Esophagus squamous epithelium (tissue), 5 donors: Measurements from ENCODE around the gene PZP. TPM values are rescaled to one million over a fixed set of nuclear protein-coding genes. Genes with fewer than 3 reads are reported as not detected.

ENCODE experiments used
- DNase-seq: peaks from one replicate; lab custom pipeline; 2025; lab: John Stamatoyannopoulos, UW
- H3K27ac ChIP-seq, 4 donors: fragments of 200-600 bp; sonication (generic); one replicate each; pipeline ENCODE4 v1.5.1; 2016 to 2019; ENCODE audit warnings: mild to moderate bottlenecking in 1 of 4
- H3K27me3 ChIP-seq, 4 donors: fragments of 200-600 bp; sonication (generic); 1 replicate in 3 of 4; 2 replicates in 1 of 4; pipeline versions ENCODE4 v1.5.1 to v1.6.0; 2017 to 2021; ENCODE audit warnings: antibody characterized with exemption in 1 of 4
- H3K36me3 ChIP-seq, 3 donors: fragments of 200-600 bp; sonication (generic); one replicate each; pipeline ENCODE4 v1.5.1; 2016 to 2019
- H3K4me1 ChIP-seq, 3 donors: fragments of 200-600 bp; sonication (generic); one replicate each; pipeline ENCODE4 v1.5.1; 2017 to 2019
- H3K4me3 ChIP-seq, 4 donors: fragments of 200-600 bp; sonication (generic); 1 replicate in 3 of 4; 2 replicates in 1 of 4; pipeline ENCODE4 v1.5.1; 2016 to 2019; ENCODE audit warnings: mild to moderate bottlenecking in 2 of 4, moderate library complexity in 1 of 4
- H3K9me3 ChIP-seq, 3 donors: fragments of 200-600 bp; sonication (generic); one replicate each; pipeline ENCODE4 v1.5.1; 2016 to 2019
- POLR2A ChIP-seq, 4 donors: fragments of 450-650 bp; IDR thresholded peaks; one replicate each; pipeline ENCODE4 v1.6.1; 2017; ENCODE audit warnings: antibody characterized with exemption in 4 of 4, mild to moderate bottlenecking in 4 of 4, moderate library complexity in 3 of 4
- WGBS, 2 donors: methylation state at CpG; one replicate each; pipeline ENCODE4 v1.1.5; 2018; 5-methylcytosine and 5-hydroxymethylcytosine counted together
- intact Hi-C: fragments of 100-400 bp; cut with DNase I; formaldehyde crosslinking; loops from one replicate; pipeline ENCODE4 v1.15.0; 2022
- total RNA-seq, 4 donors: library from RNA; depleted of rRNA; stranded (reverse); fragments of >200 nt; gene quantifications; one replicate each; pipeline ENCODE4 v1.1.0, GENCODE V29; 2016
- TF ChIP-seq, protein P1 (sequence below), 6 experiments: fragments of 450-650 bp in 4 of 6; fragments of 200-600 bp in 2 of 6; sonication (generic) in 2 of 6; IDR thresholded peaks; one replicate each; pipeline ENCODE4 v1.5.1; 2016 to 2019; ENCODE audit warnings: antibody characterized with exemption in 6 of 6, mild to moderate bottlenecking in 4 of 6, moderate library complexity in 4 of 6
- donor health status: DM: yes; HTN: yes; CAD: no.

The PZP gene
- total RNA-seq, 4 donors from 2014 or later, result not detected

- 58 to 62% methylated on average over 5 of the region's 5 CpGs for WGBS, 2 donors
- DNase-seq, result no peak
- Histone ChIP-seq H3K9me3 (no peaks in the 10 kb centered on the region), H3K4me3 (no peak overlapping the region), H3K36me3 (peaks cover 0 to 65% (median 0%) of the 10 kb centered on the region in 3 donors), H3K27ac (peak overlapping the region in 1 of 4 donors; percentile 22), H3K27me3 (no peaks in the 10 kb centered on the region), H3K4me1 (peaks cover 0 to 6% (median 4%) of the 10 kb centered on the region in 3 donors)
- intact Hi-C loops, result no loop called here
- TF ChIP-seq, protein P1, sequence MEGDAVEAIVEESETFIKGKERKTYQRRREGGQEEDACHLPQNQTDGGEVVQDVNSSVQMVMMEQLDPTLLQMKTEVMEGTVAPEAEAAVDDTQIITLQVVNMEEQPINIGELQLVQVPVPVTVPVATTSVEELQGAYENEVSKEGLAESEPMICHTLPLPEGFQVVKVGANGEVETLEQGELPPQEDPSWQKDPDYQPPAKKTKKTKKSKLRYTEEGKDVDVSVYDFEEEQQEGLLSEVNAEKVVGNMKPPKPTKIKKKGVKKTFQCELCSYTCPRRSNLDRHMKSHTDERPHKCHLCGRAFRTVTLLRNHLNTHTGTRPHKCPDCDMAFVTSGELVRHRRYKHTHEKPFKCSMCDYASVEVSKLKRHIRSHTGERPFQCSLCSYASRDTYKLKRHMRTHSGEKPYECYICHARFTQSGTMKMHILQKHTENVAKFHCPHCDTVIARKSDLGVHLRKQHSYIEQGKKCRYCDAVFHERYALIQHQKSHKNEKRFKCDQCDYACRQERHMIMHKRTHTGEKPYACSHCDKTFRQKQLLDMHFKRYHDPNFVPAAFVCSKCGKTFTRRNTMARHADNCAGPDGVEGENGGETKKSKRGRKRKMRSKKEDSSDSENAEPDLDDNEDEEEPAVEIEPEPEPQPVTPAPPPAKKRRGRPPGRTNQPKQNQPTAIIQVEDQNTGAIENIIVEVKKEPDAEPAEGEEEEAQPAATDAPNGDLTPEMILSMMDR (IDR thresholded peaks at IDR 0.05), result no peak
- TF ChIP-seq POLR2A (IDR thresholded peaks at IDR 0.05), result no peak
These were observed 99.5 kb downstream of the PZP start for GRCh38 chr12:9108504-9109212.

- no peaks in the 10 kb centered on the region for H3K9me3 ChIP-seq
- no peak for TF ChIP-seq POLR2A (IDR thresholded peaks at IDR 0.05)
- TF ChIP-seq, protein P1 (IDR thresholded peaks at IDR 0.05), result no peak
- no peaks in the 10 kb centered on the region for H3K27me3 ChIP-seq
- no peak overlapping the region for H3K27ac ChIP-seq
- intact Hi-C loops, result no loop called here
- H3K4me1 ChIP-seq, result peaks cover 0 to 6% (median 2%) of the 10 kb centered on the region in 3 donors
- WGBS, 2 donors, result 86 to 94% methylated on average over 3 of the region's 3 CpGs
- H3K36me3 ChIP-seq, result peaks cover 0 to 74% (median 0%) of the 10 kb centered on the region in 3 donors
- DNase-seq, result no peak
- H3K4me3 ChIP-seq, result no peak overlapping the region
These were observed 100.7 kb downstream of the PZP start for GRCh38 chr12:9107542-9107873.

DNA sequence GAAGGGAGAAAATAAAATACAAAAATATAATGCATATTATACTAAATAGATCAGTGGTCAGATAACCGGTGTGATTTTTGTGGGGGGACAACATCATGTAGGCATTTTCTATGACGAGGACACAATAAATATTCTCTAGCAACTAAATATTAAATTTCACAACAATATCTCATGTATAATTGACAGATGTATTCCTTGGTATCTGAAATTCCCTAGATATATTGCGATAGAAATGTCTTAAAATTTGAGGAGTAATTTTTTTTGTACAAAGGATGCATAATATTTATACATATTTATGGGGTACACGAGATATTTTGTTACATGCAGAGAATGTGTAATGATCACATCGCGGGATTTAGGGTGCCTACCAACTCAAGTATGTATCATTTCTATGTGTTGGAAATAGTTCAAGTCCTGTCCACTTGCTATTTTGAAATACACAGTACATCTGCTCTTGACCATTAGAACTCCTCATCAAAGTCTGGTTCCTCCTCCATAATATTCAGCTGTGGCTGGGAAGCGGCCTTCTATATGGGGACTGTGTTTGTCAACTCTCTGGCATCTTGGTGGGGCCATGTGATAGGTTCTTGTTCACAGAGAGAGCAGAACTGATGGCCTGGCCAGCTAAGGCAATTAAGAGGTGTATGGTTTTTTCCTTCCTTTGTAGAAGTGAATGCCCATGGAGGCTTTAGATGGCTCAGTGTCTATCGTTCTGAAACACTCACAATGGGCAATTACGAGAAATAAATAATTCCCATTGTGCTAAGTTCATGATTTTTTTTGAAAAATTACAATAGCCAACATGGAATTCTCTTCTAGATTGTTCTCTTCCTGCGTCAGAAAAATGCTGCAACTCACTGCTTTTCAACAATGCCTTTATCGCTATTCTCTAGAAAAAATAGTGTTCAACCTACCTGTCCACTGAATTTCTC, 101.3 kb downstream of the PZP start:
- Histone ChIP-seq H3K4me1 (no peaks in the 10 kb centered on the region), H3K36me3 (peaks cover 0 to 81% (median 0%) of the 10 kb centered on the region in 3 donors), H3K27me3 (no peaks in the 10 kb centered on the region), H3K4me3 (no peak overlapping the region), H3K27ac (no peak overlapping the region), H3K9me3 (no peaks in the 10 kb centered on the region)
- WGBS, 2 donors, result 87 to 93% methylated on average over 11 of the region's 11 CpGs
- intact Hi-C loops, result no loop called here
- TF ChIP-seq POLR2A (IDR thresholded peaks at IDR 0.05), result no peak
- TF ChIP-seq, protein P1 (IDR thresholded peaks at IDR 0.05), result no peak
- no peak for DNase-seq

- Histone ChIP-seq H3K4me1 (no peaks in the 10 kb centered on the region), H3K27me3 (no peaks in the 10 kb centered on the region), H3K36me3 (peaks cover 0 to 83% (median 0%) of the 10 kb centered on the region in 3 donors), H3K27ac (no peak overlapping the region), H3K9me3 (no peaks in the 10 kb centered on the region), H3K4me3 (no peak overlapping the region)
- DNase-seq, result no peak
- no peak for TF ChIP-seq POLR2A (IDR thresholded peaks at IDR 0.05)
- TF ChIP-seq, protein P1 (IDR thresholded peaks at IDR 0.05), result no peak
- 71 to 85% methylated on average over 1 of the region's 1 CpG for WGBS, 2 donors
- intact Hi-C loops, result no loop called here
These were observed 102.1 kb downstream of the PZP start for GRCh38 chr12:9106067-9106466.
